PFSK-1 (cell line): ENCODE results near the gene SERPINB3.

Source experiments
- POLR2AphosphoS5 ChIP-seq: IDR thresholded peaks from 2 replicates; pipeline ENCODE4 v1.6.1; 2012; ENCODE audit warnings: low read depth, mild to moderate bottlenecking, control low read depth, low read length, moderate library complexity
- TF ChIP-seq, protein P1 (sequence below), 2 experiments: IDR thresholded peaks; 2 replicates each; pipeline versions ENCODE4 v1.6.1 to v1.8.0; 2011 to 2012; ENCODE audit warnings: low read depth in 2 of 2, low read length in 2 of 2, control low read depth in 1 of 2, inconsistent platforms in 1 of 2, mild to moderate bottlenecking in 1 of 2, moderate library complexity in 1 of 2; ENCODE audit not compliant: insufficient read depth in 1 of 2

DNA sequence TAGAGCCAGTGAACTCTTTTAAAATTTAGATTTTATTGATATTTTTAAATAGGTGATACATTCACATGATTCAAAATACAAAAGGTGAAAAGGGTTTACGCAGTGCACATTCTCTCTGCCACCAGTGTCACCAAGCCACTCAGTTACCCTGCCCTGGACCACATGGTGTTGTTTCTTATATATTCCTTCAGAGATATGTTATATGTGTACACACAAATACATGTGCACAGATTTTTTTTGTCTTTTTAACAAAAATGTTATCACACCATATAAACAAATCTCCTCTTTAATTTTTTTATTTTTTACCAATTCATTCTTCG is 43.8 kb downstream of the SERPINB3 start:
- TF ChIP-seq, protein P1, sequence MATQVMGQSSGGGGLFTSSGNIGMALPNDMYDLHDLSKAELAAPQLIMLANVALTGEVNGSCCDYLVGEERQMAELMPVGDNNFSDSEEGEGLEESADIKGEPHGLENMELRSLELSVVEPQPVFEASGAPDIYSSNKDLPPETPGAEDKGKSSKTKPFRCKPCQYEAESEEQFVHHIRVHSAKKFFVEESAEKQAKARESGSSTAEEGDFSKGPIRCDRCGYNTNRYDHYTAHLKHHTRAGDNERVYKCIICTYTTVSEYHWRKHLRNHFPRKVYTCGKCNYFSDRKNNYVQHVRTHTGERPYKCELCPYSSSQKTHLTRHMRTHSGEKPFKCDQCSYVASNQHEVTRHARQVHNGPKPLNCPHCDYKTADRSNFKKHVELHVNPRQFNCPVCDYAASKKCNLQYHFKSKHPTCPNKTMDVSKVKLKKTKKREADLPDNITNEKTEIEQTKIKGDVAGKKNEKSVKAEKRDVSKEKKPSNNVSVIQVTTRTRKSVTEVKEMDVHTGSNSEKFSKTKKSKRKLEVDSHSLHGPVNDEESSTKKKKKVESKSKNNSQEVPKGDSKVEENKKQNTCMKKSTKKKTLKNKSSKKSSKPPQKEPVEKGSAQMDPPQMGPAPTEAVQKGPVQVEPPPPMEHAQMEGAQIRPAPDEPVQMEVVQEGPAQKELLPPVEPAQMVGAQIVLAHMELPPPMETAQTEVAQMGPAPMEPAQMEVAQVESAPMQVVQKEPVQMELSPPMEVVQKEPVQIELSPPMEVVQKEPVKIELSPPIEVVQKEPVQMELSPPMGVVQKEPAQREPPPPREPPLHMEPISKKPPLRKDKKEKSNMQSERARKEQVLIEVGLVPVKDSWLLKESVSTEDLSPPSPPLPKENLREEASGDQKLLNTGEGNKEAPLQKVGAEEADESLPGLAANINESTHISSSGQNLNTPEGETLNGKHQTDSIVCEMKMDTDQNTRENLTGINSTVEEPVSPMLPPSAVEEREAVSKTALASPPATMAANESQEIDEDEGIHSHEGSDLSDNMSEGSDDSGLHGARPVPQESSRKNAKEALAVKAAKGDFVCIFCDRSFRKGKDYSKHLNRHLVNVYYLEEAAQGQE (IDR thresholded peaks at IDR 0.05; ENCODE audit: insufficient read depth in 1 of 2, low read depth in 2 of 2, low read length in 2 of 2) = no peak
- TF ChIP-seq POLR2AphosphoS5 = no peak
